Parathyroid adenoma (tissue), 2 donors: ENCODE data around the gene TBC1D7.
A peak's percentile ranks its signal among the peaks of the same experiment; 100 is the strongest.

Source experiments
- H2AFZ ChIP-seq: fragments of 300-600 bp; sonication (generic); one replicate; pipeline ENCODE4 v1.7.0; 2017; ENCODE audit warnings: antibody characterized with exemption, mild to moderate bottlenecking
- H3K27ac ChIP-seq: fragments of 300-600 bp; sonication (generic); one replicate; pipeline ENCODE4 v1.7.0; 2017
- H3K27me3 ChIP-seq: fragments of 300-600 bp; sonication (generic); one replicate; pipeline ENCODE4 v1.7.0; 2017; ENCODE audit warnings: low read length; ENCODE audit not compliant: control insufficient read depth, insufficient read depth
- H3K36me3 ChIP-seq: fragments of 300-600 bp; sonication (generic); one replicate; pipeline ENCODE4 v1.7.0; 2017; ENCODE audit warnings: low read length; ENCODE audit not compliant: control insufficient read depth, insufficient read depth
- H3K4me1 ChIP-seq: fragments of 300-600 bp; sonication (generic); one replicate; pipeline ENCODE4 v1.7.0; 2017; ENCODE audit warnings: control low read depth
- H3K4me2 ChIP-seq: fragments of 300-600 bp; sonication (generic); one replicate; pipeline ENCODE4 v1.7.0; 2017; ENCODE audit warnings: low read length
- H3K4me3 ChIP-seq: fragments of 300-600 bp; sonication (generic); one replicate; pipeline ENCODE4 v1.7.0; 2017; ENCODE audit warnings: low read depth, low read length
- H3K79me2 ChIP-seq: fragments of 300-600 bp; sonication (generic); one replicate; pipeline ENCODE4 v1.7.0; 2017; ENCODE audit warnings: control low read depth
- H3K9ac ChIP-seq: fragments of 300-600 bp; sonication (generic); one replicate; pipeline ENCODE4 v1.7.0; 2017; ENCODE audit warnings: mild to moderate bottlenecking
- H3K9me3 ChIP-seq: fragments of 300-600 bp; sonication (generic); one replicate; pipeline ENCODE4 v1.7.0; 2017; ENCODE audit warnings: low read length; ENCODE audit not compliant: control insufficient read depth
- CTCF ChIP-seq: fragments of 300-600 bp; sonication (generic); IDR thresholded peaks from one replicate; pipeline ENCODE4 v1.7.0; 2017; ENCODE audit warnings: antibody characterized with exemption, mild to moderate bottlenecking
- donor health status: primary hyperparathyroidism.

TBC1D7 gene

GRCh38 chr6:13278164-13278563 lies 50.2 kb downstream of the TBC1D7 start:
- H3K36me3 ChIP-seq, result no peaks in the 10 kb centered on the region
- no peak overlapping the region for H3K27ac ChIP-seq
- H3K27me3 ChIP-seq, result no peaks in the 10 kb centered on the region
- H3K4me3 ChIP-seq, result no peak overlapping the region
- no peaks in the 10 kb centered on the region for H3K9me3 ChIP-seq
- H3K79me2 ChIP-seq, result no peaks in the 10 kb centered on the region
- H3K9ac ChIP-seq, result no peak overlapping the region
- H3K4me1 ChIP-seq, result no peaks in the 10 kb centered on the region
- no peak overlapping the region for H2AFZ ChIP-seq
- peak; percentile 5 for TF ChIP-seq CTCF
- H3K4me2 ChIP-seq, result no peak overlapping the region

GRCh38 chr6:13277231-13277630 lies 51.1 kb downstream of the TBC1D7 start:
- Histone ChIP-seq H3K9me3 (no peaks in the 10 kb centered on the region), H3K9ac (no peak overlapping the region), H3K79me2 (no peaks in the 10 kb centered on the region), H2AFZ (no peak overlapping the region), H3K36me3 (no peaks in the 10 kb centered on the region), H3K4me3 (no peak overlapping the region), H3K27ac (no peak overlapping the region), H3K27me3 (no peaks in the 10 kb centered on the region), H3K4me2 (no peak overlapping the region), H3K4me1 (no peaks in the 10 kb centered on the region)
- no peak for TF ChIP-seq CTCF

GRCh38 chr6:13275435-13275989 lies 52.8 kb downstream of the TBC1D7 start:
- Histone ChIP-seq H3K9ac (no peak overlapping the region), H3K79me2 (no peaks in the 10 kb centered on the region), H2AFZ (no peak overlapping the region), H3K9me3 (no peaks in the 10 kb centered on the region), H3K36me3 (no peaks in the 10 kb centered on the region), H3K4me3 (no peak overlapping the region), H3K4me2 (no peak overlapping the region), H3K27me3 (no peaks in the 10 kb centered on the region), H3K27ac (no peak overlapping the region), H3K4me1 (no peaks in the 10 kb centered on the region)
- no peak for TF ChIP-seq CTCF

- Histone ChIP-seq H3K4me1 (no peaks in the 10 kb centered on the region), H2AFZ (no peak overlapping the region), H3K36me3 (no peaks in the 10 kb centered on the region), H3K9me3 (no peaks in the 10 kb centered on the region), H3K9ac (no peak overlapping the region), H3K27me3 (no peaks in the 10 kb centered on the region), H3K4me2 (no peak overlapping the region), H3K79me2 (no peaks in the 10 kb centered on the region), H3K4me3 (no peak overlapping the region), H3K27ac (no peak overlapping the region)
- TF ChIP-seq CTCF, result no peak
These were observed 53.5 kb downstream of the TBC1D7 start for GRCh38 chr6:13274707-13275434.
